ENCODE measurements around the gene MRS2. TPM values are rescaled to one million over a fixed set of nuclear protein-coding genes. Genes with fewer than 3 reads are reported as not detected.

The MRS2 gene
- total RNA-seq, 4 donors from 2014 or later, result 24.5 to 30.7 (median 25.5) TPM

GRCh38 chr6:24385536-24386269 is 17.0 kb upstream of the MRS2 start:
- Histone ChIP-seq H3K9me3 (no peaks in the 10 kb centered on the region), H3K36me3 (no peaks in the 10 kb centered on the region), H3K4me3 (no peak overlapping the region), H3K4me1 (no peaks in the 10 kb centered on the region), H3K27ac (replicated peaks in 1 of 4) (no peak overlapping the region), H3K27me3 (no peaks in the 10 kb centered on the region)
- WGBS, result 83% methylated on average over 8 of the region's 8 CpGs
- TF ChIP-seq EP300 (IDR thresholded peaks at IDR 0.05) (no peak), POLR2AphosphoS5 (IDR thresholded peaks at IDR 0.05) (no peak), POLR2A (IDR thresholded peaks at IDR 0.05; ENCODE audit: low read depth) (no peak)
- TF ChIP-seq, protein P1, sequence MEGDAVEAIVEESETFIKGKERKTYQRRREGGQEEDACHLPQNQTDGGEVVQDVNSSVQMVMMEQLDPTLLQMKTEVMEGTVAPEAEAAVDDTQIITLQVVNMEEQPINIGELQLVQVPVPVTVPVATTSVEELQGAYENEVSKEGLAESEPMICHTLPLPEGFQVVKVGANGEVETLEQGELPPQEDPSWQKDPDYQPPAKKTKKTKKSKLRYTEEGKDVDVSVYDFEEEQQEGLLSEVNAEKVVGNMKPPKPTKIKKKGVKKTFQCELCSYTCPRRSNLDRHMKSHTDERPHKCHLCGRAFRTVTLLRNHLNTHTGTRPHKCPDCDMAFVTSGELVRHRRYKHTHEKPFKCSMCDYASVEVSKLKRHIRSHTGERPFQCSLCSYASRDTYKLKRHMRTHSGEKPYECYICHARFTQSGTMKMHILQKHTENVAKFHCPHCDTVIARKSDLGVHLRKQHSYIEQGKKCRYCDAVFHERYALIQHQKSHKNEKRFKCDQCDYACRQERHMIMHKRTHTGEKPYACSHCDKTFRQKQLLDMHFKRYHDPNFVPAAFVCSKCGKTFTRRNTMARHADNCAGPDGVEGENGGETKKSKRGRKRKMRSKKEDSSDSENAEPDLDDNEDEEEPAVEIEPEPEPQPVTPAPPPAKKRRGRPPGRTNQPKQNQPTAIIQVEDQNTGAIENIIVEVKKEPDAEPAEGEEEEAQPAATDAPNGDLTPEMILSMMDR (IDR thresholded peaks at IDR 0.05), result no peak
- intact Hi-C loops (cut with DNase I), result no loop called here
- no peak for DNase-seq (ENCODE audit: extremely low spot score)

DNA sequence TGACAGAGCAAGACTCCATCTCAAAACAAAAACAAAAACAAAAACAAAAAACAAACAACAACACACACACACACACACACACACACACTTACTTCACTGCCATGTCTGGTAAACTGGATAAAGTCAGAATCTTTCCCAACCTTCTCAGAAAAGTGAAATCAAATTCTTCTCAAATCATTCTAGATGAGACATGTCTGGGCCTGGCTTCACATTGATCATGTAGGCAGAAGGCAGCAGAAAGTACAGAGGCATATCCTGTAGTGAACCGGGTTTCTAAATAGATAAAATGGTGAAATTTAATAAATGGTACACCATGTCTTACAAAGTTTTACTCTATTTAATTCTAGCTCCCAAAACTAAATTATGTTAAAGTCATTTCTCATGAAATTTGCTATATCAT is 14.9 kb upstream of the MRS2 start:
- WGBS, result 92% methylated on average over 1 of the region's 1 CpG
- Histone ChIP-seq H3K4me1 (no peaks in the 10 kb centered on the region), H3K9me3 (no peaks in the 10 kb centered on the region), H3K36me3 (no peaks in the 10 kb centered on the region), H3K27me3 (no peaks in the 10 kb centered on the region), H3K27ac (replicated peaks in 1 of 4) (no peak overlapping the region), H3K4me3 (no peak overlapping the region)
- TF ChIP-seq EP300 (IDR thresholded peaks at IDR 0.05), result no peak
- TF ChIP-seq, protein P1 (IDR thresholded peaks at IDR 0.05), result no peak
- intact Hi-C loops (cut with DNase I), result loop anchor here (2.0 kb wide), 1 partner anchor 105 kb away; no protein-coding TSS in a partner anchor
- DNase-seq (ENCODE audit: extremely low spot score), result no peak

GRCh38 chr6:24391208-24391607 is 11.5 kb upstream of the MRS2 start:
- H3K4me3 ChIP-seq, result no peak overlapping the region
- H3K4me1 ChIP-seq, result no peaks in the 10 kb centered on the region
- H3K9me3 ChIP-seq, result no peaks in the 10 kb centered on the region
- no peak overlapping the region for H3K27ac ChIP-seq (replicated peaks in 1 of 4)
- intact Hi-C loops (cut with DNase I), result no loop called here
- TF ChIP-seq POLR2A (IDR thresholded peaks at IDR 0.05; ENCODE audit: low read depth) (no peak), POLR2AphosphoS5 (IDR thresholded peaks at IDR 0.05) (no peak), EP300 (IDR thresholded peaks at IDR 0.05) (no peak)
- TF ChIP-seq, protein P1 (IDR thresholded peaks at IDR 0.05), result no peak
- 29% methylated on average over 2 of the region's 2 CpGs for WGBS
- no peaks in the 10 kb centered on the region for H3K36me3 ChIP-seq
- DNase-seq (ENCODE audit: extremely low spot score), result no peak
- H3K27me3 ChIP-seq, result peaks cover 0 to 13% (median 0%) of the 10 kb centered on the region in 4 donors

DNA sequence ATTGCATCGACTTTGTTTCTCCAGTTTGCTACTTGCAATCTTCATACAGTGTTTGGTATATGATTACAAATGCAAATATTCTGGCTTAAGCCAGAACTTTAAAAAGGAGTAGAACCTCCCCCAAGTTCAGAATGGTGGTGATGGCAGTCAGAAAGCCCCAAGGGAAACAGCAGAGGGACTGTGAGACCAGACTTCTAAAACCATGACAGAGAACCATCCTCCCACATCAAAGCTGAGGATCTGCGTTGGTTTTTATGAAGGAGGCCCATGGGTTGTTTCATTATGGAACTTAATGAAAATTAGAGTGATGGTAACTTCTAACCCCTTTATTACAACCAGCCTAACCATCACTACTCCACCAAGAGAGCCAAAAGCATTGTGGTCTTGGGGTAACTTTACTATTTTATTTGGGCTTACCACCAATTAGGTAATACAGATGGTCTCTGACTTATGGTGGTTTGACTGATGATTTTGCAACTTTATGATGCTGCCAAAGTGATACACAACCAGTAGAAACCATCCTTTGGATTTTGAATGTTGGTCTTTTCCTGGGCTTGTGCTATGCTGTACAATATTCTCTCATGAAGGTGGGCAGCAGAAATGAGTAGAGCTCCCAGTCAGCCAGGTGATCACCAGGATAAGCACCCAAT is 10.9 kb upstream of the MRS2 start:
- intact Hi-C loops (cut with DNase I), result no loop called here
- Histone ChIP-seq H3K27ac (replicated peaks in 1 of 4) (no peak overlapping the region), H3K4me1 (no peaks in the 10 kb centered on the region), H3K36me3 (no peaks in the 10 kb centered on the region), H3K9me3 (no peaks in the 10 kb centered on the region), H3K27me3 (peaks cover 0 to 20% (median 0%) of the 10 kb centered on the region in 4 donors), H3K4me3 (no peak overlapping the region)
- TF ChIP-seq, protein P1 (IDR thresholded peaks at IDR 0.05), result no peak
- TF ChIP-seq EP300 (IDR thresholded peaks at IDR 0.05), result no peak
- TF ChIP-seq POLR2AphosphoS5 (IDR thresholded peaks at IDR 0.05), result no peak
- no peak for TF ChIP-seq POLR2A (IDR thresholded peaks at IDR 0.05; ENCODE audit: low read depth)
- no peak for DNase-seq (ENCODE audit: extremely low spot score)
- WGBS, result 84% methylated on average over 2 of the region's 2 CpGs
